Measurements from ENCODE around the gene AGPS.

- TF ChIP-seq REST (IDR thresholded peaks at IDR 0.05) (no peak), TAF1 (conservative IDR thresholded peaks at IDR 0.05) (no peak), EGR1 (IDR thresholded peaks at IDR 0.05; ENCODE audit: low read depth in 2 of 2) (no peak), NR2F2 (IDR thresholded peaks at IDR 0.05) (no peak), RAD21 (IDR thresholded peaks at IDR 0.05) (no peak), SP1 (IDR thresholded peaks at IDR 0.05) (no peak), HNF4G (IDR thresholded peaks at IDR 0.05) (no peak), YY1 (IDR thresholded peaks at IDR 0.05) (no peak), ATF3 (IDR thresholded peaks at IDR 0.05) (no peak), ZBTB33 (IDR thresholded peaks at IDR 0.05) (no peak), GABPA (IDR thresholded peaks at IDR 0.05 in 1 of 2, conservative IDR thresholded peaks at IDR 0.05 in 1 of 2) (no peak)
- TF ChIP-seq, protein P1, sequence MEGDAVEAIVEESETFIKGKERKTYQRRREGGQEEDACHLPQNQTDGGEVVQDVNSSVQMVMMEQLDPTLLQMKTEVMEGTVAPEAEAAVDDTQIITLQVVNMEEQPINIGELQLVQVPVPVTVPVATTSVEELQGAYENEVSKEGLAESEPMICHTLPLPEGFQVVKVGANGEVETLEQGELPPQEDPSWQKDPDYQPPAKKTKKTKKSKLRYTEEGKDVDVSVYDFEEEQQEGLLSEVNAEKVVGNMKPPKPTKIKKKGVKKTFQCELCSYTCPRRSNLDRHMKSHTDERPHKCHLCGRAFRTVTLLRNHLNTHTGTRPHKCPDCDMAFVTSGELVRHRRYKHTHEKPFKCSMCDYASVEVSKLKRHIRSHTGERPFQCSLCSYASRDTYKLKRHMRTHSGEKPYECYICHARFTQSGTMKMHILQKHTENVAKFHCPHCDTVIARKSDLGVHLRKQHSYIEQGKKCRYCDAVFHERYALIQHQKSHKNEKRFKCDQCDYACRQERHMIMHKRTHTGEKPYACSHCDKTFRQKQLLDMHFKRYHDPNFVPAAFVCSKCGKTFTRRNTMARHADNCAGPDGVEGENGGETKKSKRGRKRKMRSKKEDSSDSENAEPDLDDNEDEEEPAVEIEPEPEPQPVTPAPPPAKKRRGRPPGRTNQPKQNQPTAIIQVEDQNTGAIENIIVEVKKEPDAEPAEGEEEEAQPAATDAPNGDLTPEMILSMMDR (IDR thresholded peaks at IDR 0.05; ENCODE audit: low read depth, low read length, missing input control), result no peak
- TF ChIP-seq, protein P2, sequence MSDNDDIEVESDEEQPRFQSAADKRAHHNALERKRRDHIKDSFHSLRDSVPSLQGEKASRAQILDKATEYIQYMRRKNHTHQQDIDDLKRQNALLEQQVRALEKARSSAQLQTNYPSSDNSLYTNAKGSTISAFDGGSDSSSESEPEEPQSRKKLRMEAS (IDR thresholded peaks at IDR 0.05), result no peak
These were observed 12.4 kb upstream of the AGPS start for GRCh38 chr2:177380181-177380580.
